HG03460 (cell line): ENCODE data around the gene RNU7-1.

Experiments used
- ATAC-seq: cut with Tn5 transposase; IDR thresholded peaks from one replicate; pipeline ENCODE4 v1.9.1; 2021; ENCODE audit not compliant: unreplicated experiment

Gene RNU7-1

GRCh38 chr12:6987956-6988553 is 44.4 kb downstream of the RNU7-1 start:
- no peak for ATAC-seq
